GM13976 (cell line): ENCODE data around the gene ZMAT1.

Experiments used
- DNase-seq: peaks from one replicate; pipeline ENCODE4 v3.0.0; 2012; ENCODE audit warnings: low spot score
- in situ Hi-C: fragments of 300-500 bp; cut with MboI; formaldehyde crosslinking; loops from one replicate; pipeline ENCODE4 v1.12.0; 2022; ENCODE audit warnings: low sequenced_read_pairs, mixed read lengths, inconsistent platforms; ENCODE audit not compliant: unreplicated experiment
- TF ChIP-seq, protein P1 (sequence below): IDR thresholded peaks from 2 replicates; pipeline ENCODE4 v1.5.1; 2012; ENCODE audit warnings: borderline replicate concordance, mild to moderate bottlenecking; ENCODE audit not compliant: insufficient read depth; ENCODE audit errors: extremely low read depth, missing control alignments, control extremely low read depth

ZMAT1 gene

DNA sequence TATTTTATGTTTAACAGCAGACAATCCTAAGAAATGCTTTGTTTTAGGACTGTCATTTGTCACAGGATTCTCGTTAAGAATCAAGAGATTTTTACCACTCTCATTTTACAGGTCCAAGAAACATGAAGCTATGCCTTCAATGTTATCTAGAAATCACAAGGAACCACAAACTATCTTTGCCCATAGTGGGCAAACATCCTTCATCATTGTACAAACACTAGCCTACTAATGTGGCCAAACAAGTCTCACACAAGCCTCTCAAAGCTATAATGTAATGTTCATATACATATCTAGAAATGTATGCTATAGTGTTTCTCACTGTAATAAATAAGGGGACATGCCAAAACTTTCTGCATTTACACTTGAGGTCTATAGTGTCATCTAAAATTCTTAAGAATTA lies 26.8 kb downstream of the ZMAT1 start:
- in situ Hi-C loops, result loop anchor here (25.0 kb wide), 1 partner anchor 93 kb away; no protein-coding TSS in a partner anchor
- TF ChIP-seq, protein P1, sequence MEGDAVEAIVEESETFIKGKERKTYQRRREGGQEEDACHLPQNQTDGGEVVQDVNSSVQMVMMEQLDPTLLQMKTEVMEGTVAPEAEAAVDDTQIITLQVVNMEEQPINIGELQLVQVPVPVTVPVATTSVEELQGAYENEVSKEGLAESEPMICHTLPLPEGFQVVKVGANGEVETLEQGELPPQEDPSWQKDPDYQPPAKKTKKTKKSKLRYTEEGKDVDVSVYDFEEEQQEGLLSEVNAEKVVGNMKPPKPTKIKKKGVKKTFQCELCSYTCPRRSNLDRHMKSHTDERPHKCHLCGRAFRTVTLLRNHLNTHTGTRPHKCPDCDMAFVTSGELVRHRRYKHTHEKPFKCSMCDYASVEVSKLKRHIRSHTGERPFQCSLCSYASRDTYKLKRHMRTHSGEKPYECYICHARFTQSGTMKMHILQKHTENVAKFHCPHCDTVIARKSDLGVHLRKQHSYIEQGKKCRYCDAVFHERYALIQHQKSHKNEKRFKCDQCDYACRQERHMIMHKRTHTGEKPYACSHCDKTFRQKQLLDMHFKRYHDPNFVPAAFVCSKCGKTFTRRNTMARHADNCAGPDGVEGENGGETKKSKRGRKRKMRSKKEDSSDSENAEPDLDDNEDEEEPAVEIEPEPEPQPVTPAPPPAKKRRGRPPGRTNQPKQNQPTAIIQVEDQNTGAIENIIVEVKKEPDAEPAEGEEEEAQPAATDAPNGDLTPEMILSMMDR, result no peak
- DNase-seq, result no peak
